SU-DHL-6 (cell line): ENCODE results near the gene STUB1.

Source experiments
- H2AFZ ChIP-seq: fragments of 200-600 bp; sonication (generic); 2 replicates; pipeline ENCODE4 v1.6.1; 2014; ENCODE audit warnings: low read depth, mild to moderate bottlenecking, moderate library complexity, mixed read lengths, antibody characterized with exemption, low read length; ENCODE audit not compliant: severe bottlenecking
- H3F3A ChIP-seq: fragments of 200-600 bp; shearing (Covaris generic); 2 replicates; pipeline ENCODE4 v1.6.0; 2016; ENCODE audit warnings: antibody characterized with exemption, mild to moderate bottlenecking; ENCODE audit not compliant: insufficient read depth
- H3K27ac ChIP-seq: fragments of 200-600 bp; sonication (generic); 2 replicates; pipeline ENCODE4 v1.5.1; 2016; ENCODE audit warnings: low read depth, mild to moderate bottlenecking, low read length, moderate library complexity, mixed read lengths
- H3K27me3 ChIP-seq: fragments of 200-600 bp; sonication (generic), shearing (Covaris generic); 2 replicates; pipeline ENCODE4 v1.6.0; 2014; ENCODE audit warnings: mild to moderate bottlenecking, low read length
- H3K36me3 ChIP-seq: fragments of 200-600 bp; sonication (generic); 2 replicates; pipeline ENCODE4 v1.6.1; 2014; ENCODE audit warnings: mild to moderate bottlenecking, low read length, mixed read lengths
- H3K4me2 ChIP-seq: fragments of 300-600, 200-600 bp; shearing (Covaris generic), sonication (generic); 2 replicates; pipeline ENCODE4 v1.6.0; 2014; ENCODE audit warnings: low read length, low read depth, mild to moderate bottlenecking; ENCODE audit not compliant: poor library complexity, severe bottlenecking
- H3K4me3 ChIP-seq: fragments of 200-600 bp; sonication (generic); 2 replicates; pipeline ENCODE4 v1.5.1; 2014; ENCODE audit warnings: antibody characterized with exemption, low read length, mild to moderate bottlenecking, mixed read lengths; ENCODE audit not compliant: insufficient read depth, poor library complexity, severe bottlenecking
- H3K79me2 ChIP-seq: fragments of 200-600 bp; sonication (generic); 2 replicates; pipeline ENCODE4 v1.6.1; 2014; ENCODE audit warnings: mild to moderate bottlenecking, low read length, moderate library complexity; ENCODE audit not compliant: insufficient read depth
- H3K9ac ChIP-seq: fragments of 200-600 bp; sonication (generic); 2 replicates; pipeline ENCODE4 v1.7.0; 2014; ENCODE audit warnings: mild to moderate bottlenecking, low read length
- H3K9me2 ChIP-seq: fragments of 200-600 bp; sonication (generic); replicated peaks from 2 replicates; pipeline ENCODE4 v1.6.1; 2014; ENCODE audit warnings: low read length; ENCODE audit not compliant: insufficient read depth
- H3K9me3 ChIP-seq: fragments of 200-600 bp; sonication (generic); 2 replicates; pipeline ENCODE4 v1.6.1; 2014; ENCODE audit warnings: low read length, mixed read lengths; ENCODE audit not compliant: insufficient read depth
- H4K20me1 ChIP-seq: fragments of 200-600 bp; sonication (generic); 2 replicates; pipeline ENCODE4 v1.6.1; 2014; ENCODE audit warnings: low read depth, mild to moderate bottlenecking, antibody characterized with exemption, low read length, moderate library complexity, mixed read lengths
- CTCF ChIP-seq: fragments of 200-600 bp; sonication (generic); IDR thresholded peaks from one replicate; pipeline ENCODE4 v1.5.1; 2017; ENCODE audit warnings: antibody characterized with exemption, mild to moderate bottlenecking, low read length, moderate library complexity; ENCODE audit not compliant: insufficient read depth, poor library complexity, severe bottlenecking
- EZH2phosphoT487 ChIP-seq: fragments of 200-600 bp; sonication (generic), shearing (Covaris generic); conservative IDR thresholded peaks from 2 replicates; pipeline ENCODE4 v1.6.1; 2018; ENCODE audit warnings: mild to moderate bottlenecking, antibody characterized with exemption, low read length, moderate library complexity, mixed read lengths

The STUB1 gene

GRCh38 chr16:708019-708418 is 27.8 kb downstream of the STUB1 start:
- no peak overlapping the region for H3K4me2 ChIP-seq
- H3K4me3 ChIP-seq: no peak overlapping the region
- H3F3A ChIP-seq: no peaks in the 10 kb centered on the region
- no peaks in the 10 kb centered on the region for H3K9me2 ChIP-seq
- H3K27ac ChIP-seq: no peak overlapping the region
- no peaks in the 10 kb centered on the region for H3K9me3 ChIP-seq
- H3K9ac ChIP-seq: no peak overlapping the region
- H2AFZ ChIP-seq: no peak overlapping the region
- TF ChIP-seq EZH2phosphoT487 (no peak), CTCF (no peak)
- H3K79me2 ChIP-seq: no peaks in the 10 kb centered on the region
- no peaks in the 10 kb centered on the region for H3K27me3 ChIP-seq
- H3K36me3 ChIP-seq: no peaks in the 10 kb centered on the region
- no peaks in the 10 kb centered on the region for H4K20me1 ChIP-seq

GRCh38 chr16:708959-709358 is 28.7 kb downstream of the STUB1 start:
- Histone ChIP-seq H4K20me1 (no peaks in the 10 kb centered on the region), H3K9me3 (no peaks in the 10 kb centered on the region), H3K79me2 (no peaks in the 10 kb centered on the region), H3K36me3 (no peaks in the 10 kb centered on the region), H3K27ac (no peak overlapping the region), H3K9ac (no peak overlapping the region), H3K9me2 (no peaks in the 10 kb centered on the region), H3F3A (no peaks in the 10 kb centered on the region), H2AFZ (no peak overlapping the region), H3K4me2 (no peak overlapping the region), H3K4me3 (no peak overlapping the region), H3K27me3 (no peaks in the 10 kb centered on the region)
- TF ChIP-seq EZH2phosphoT487: no peak

GRCh38 chr16:709566-710499 is 29.6 kb downstream of the STUB1 start:
- Histone ChIP-seq H3K79me2 (no peaks in the 10 kb centered on the region), H3K4me2 (no peak overlapping the region), H3F3A (no peaks in the 10 kb centered on the region), H3K9ac (no peak overlapping the region), H3K27ac (no peak overlapping the region), H3K27me3 (no peaks in the 10 kb centered on the region), H3K9me3 (no peaks in the 10 kb centered on the region), H3K4me3 (no peak overlapping the region), H3K9me2 (no peaks in the 10 kb centered on the region), H3K36me3 (no peaks in the 10 kb centered on the region), H2AFZ (no peak overlapping the region), H4K20me1 (no peaks in the 10 kb centered on the region)
- TF ChIP-seq CTCF (no peak), EZH2phosphoT487 (no peak)

GRCh38 chr16:710500-711075 is 30.4 kb downstream of the STUB1 start:
- H3F3A ChIP-seq: no peaks in the 10 kb centered on the region
- no peak overlapping the region for H3K9ac ChIP-seq
- H3K4me2 ChIP-seq: no peak overlapping the region
- TF ChIP-seq CTCF: no peak
- TF ChIP-seq EZH2phosphoT487: no peak
- no peaks in the 10 kb centered on the region for H3K9me3 ChIP-seq
- H2AFZ ChIP-seq: no peak overlapping the region
- no peaks in the 10 kb centered on the region for H3K9me2 ChIP-seq
- H3K36me3 ChIP-seq: no peaks in the 10 kb centered on the region
- no peak overlapping the region for H3K4me3 ChIP-seq
- no peaks in the 10 kb centered on the region for H4K20me1 ChIP-seq
- H3K27ac ChIP-seq: no peak overlapping the region
- no peaks in the 10 kb centered on the region for H3K27me3 ChIP-seq
- no peaks in the 10 kb centered on the region for H3K79me2 ChIP-seq
